Activated CD4-positive, CD25-positive, alpha-beta regulatory T cell treated with anti-CD3 and anti-CD28 coated beads, Interleukin-2, amount 50 U/mL, for 24 hours (primary cell): ENCODE measurements around the gene DLG2.

Experiments
- ATAC-seq, 2 donors: fragments of 150-1000 bp; cut with Tn5 transposase; one replicate each; pipeline ENCODE4 v1.10.0; 2021; ENCODE audit warnings: mild to moderate bottlenecking in 1 of 2, moderate library complexity in 1 of 2

The DLG2 gene

GRCh38 chr11:85541683-85542082, 85.5 kb downstream of the DLG2 start:
- no peak for ATAC-seq

DNA sequence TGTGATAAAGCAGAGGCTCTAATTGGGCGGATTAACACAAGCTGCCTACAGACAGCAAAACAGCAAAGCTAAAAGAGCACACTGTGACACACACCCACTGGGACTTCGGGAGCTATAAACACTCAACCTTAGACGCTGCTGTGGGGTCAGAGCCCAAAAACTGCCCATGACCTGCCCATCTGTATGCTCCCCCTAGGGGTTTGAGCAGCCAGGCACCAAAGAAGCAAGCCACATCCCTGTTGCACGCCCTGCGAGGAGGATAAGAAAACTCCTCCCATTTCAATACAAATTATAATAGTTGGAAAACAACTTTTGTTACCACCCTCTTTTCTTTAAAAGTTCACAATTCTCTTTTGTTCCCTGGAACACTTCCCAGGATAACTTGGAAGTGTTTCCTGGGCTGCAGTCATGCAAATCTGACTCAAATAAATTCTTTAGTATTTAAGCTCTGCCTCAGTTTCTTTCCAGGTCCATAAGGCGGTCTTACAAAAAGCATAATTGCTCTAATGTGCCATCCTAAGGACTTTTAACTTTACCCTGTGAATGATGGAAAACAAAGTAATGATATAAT, 86.4 kb downstream of the DLG2 start:
- no peak for ATAC-seq

DNA sequence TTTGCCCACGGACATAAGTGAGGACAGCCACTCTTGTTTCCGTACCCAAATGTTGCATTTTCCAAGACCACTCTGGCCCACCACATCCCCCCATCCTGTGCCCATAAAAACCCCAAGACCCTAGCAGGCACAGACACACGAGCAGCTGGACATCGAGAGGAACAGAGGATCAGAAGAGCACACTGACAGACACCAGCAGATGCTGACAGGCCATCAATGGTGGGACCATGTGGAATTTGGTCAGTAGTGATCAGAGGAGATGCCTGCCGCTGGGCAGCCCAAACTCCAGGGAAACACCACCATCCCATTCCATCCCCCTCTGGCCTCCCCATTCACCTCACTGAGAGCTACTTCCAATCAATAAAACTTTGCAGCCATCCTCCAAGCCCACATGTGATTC, 87.0 kb downstream of the DLG2 start:
- ATAC-seq, result no peak

- ATAC-seq, result no peak
Observed at GRCh38 chr11:85539740-85540139, 87.4 kb downstream of the DLG2 start.

DNA sequence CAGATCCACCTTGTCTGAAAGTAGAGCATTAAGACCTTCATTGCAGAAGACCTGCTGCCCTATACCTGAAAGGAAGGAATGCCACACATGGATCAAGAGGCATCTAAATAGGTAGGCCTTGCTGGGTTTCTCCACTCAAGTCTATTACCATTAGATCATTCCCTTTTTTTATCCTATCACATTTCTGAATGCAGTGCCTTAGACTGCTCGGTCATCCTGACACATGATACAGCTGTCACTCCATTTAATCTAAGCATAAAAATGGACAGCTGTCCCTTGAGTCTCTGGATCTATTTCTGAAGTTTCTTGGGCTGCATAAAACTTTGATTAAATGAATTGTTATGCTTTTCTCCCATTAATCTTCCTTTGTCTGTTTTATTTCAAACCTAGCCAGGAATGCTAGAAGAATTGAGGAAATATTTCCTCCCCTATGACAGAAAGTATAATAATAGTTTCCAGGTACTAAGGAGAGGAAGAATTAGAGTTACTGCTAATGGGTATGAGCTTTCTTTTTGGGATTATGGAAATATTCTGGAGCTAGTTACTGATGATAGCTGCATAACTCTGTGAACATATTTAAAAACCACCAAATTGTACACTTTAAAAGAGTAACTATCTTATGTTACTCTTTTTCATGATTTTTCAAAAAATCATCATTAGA, 88.0 kb downstream of the DLG2 start:
- ATAC-seq, result no peak

GRCh38 chr11:85536438-85536837, 90.7 kb downstream of the DLG2 start:
- ATAC-seq, result no peak

DNA sequence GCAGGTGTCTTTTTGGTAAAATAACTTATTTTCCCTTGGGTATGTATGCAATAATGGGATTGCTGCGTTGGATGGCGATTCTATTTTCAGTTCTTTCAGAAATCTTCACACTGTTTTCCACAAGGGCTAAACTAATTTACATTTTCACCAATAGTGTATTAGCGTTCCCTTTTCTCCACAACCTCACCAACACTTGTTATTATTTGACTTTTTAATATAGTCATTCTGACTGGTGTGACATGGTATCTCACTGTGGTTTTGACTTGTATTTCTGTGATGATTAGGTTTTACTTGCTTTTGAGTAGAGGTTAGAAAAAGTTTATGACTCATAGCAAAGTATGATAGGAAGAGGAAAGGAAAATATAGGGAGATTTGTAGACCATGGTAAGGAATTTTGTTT, 92.3 kb downstream of the DLG2 start:
- no peak for ATAC-seq

DNA sequence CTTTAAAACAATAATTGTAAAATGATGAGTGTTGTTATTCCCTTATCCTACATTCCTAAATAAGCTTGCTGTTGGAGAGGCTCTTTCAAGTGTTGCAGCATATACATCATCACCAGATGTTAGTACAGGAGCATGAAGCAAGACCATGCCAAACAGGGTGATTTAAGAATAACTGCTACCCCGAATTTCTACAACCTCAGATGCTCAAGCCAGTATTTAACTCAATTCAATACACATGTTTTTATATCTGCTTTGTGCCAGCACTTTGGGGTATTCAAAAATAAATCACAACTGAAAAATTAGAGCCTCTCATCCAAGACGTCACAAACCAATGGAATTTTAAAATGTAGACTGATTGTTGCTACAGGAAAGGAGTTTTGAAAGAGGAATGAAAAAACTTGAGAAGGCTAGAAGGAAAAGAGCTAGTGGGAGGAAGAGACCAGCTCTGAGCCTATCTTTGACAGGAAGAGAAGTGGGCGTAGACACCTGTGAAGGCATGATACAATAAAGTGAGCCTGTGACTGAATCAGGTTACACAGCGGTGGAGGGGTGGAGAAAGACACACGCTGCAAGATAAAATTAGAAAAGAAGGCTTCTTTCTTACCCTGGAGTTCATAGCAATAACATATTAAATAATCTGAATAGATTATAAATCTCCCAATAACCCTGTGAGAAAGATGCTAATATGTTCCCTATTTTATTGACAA, 95.8 kb downstream of the DLG2 start:
- no peak for ATAC-seq

- no peak for ATAC-seq
Observed at GRCh38 chr11:85530634-85531033, 96.5 kb downstream of the DLG2 start.

- ATAC-seq, result no peak
Observed at GRCh38 chr11:85526564-85526963, 100.6 kb downstream of the DLG2 start.

DNA sequence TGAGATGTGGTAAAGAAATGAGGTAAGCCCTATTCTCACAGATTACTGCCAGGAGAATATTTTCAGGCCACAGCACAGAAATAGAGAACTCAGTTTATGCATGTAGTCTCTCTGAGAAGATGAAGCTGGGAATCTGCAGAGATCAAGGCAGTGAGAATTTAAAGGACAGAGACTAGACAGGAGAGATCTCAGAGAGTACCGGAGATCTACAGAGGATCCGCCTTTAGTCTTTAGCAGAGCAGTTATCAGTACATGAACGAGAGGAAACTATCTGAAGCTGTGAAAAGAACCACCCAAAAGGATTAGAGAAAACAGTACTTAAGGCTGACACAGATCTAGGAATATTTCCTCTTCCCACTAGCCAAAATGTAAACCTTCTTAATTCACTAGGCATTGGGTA, 101.5 kb downstream of the DLG2 start:
- no peak for ATAC-seq

- ATAC-seq, result no peak
Observed at GRCh38 chr11:85517272-85517671, 109.9 kb downstream of the DLG2 start.

DNA sequence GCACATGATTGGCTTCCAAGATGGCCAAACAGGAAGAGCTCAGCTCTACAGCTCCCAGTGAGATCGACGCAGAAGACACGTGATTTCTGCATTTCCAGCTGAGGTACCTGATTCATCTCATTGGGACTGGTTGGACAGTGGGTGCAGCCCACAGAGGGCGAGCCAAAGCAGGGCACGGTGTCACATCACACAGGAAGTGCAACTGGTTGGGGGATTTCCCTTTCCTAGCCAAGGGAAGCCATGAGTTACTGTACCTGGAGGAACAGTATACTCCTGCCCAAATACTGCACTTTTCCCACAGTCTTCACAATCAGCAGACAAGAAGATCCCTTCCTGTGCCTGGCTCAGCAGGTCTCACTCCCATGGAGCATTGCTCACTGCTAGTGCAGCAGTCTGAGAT, 131.2 kb downstream of the DLG2 start:
- ATAC-seq, result no peak

- no peak for ATAC-seq
Observed at GRCh38 chr11:85494396-85494795, 132.7 kb downstream of the DLG2 start.

GRCh38 chr11:85485902-85486301, 141.2 kb downstream of the DLG2 start:
- no peak for ATAC-seq

- ATAC-seq, result no peak
Observed at GRCh38 chr11:85483861-85484260, 143.3 kb downstream of the DLG2 start.

DNA sequence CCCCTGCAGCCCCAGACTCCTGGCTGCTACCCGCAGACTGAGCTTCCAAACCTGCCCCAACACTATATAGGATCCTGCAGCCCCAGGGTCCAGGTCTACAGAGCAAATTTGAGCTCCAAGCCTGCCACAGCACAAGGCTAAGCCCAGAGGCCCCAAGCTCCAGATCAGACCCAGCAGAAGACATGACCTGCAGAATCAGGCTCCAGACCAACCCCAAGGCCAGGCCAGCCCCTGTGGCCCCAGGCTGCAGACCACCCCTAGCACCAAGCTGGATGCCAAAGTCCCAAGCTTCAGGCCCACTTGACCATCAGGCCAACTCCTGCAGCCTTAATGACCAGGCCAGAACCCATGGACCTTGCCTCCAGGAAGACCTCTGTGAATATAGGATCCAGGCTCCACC, 145.3 kb downstream of the DLG2 start:
- ATAC-seq, result no peak

GRCh38 chr11:85475660-85476517, 151.3 kb downstream of the DLG2 start:
- no peak for ATAC-seq

DNA sequence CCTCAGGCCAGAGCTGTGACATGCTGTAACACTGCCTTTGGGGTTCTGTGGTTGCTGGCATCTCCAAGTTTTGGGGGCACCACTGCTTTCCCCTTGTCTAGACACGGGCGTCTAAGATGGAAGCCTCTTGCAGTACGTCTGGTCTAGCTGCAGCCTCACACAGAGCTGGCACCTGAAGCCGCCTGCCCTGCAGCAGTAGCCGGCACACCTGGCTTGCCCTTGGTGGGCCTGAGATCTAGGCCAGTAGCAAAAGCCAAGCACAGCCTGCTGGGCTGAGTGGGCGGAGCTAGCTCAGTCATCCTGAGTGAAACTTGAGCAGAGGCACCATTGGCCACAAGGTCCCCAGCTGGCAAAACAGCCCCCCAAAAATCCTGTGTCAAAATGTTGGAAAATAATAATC, 154.2 kb downstream of the DLG2 start:
- no peak for ATAC-seq

GRCh38 chr11:85464283-85464682, 162.9 kb downstream of the DLG2 start:
- no peak for ATAC-seq

- no peak for ATAC-seq
Observed at GRCh38 chr11:85459304-85459703, 167.8 kb downstream of the DLG2 start.

DNA sequence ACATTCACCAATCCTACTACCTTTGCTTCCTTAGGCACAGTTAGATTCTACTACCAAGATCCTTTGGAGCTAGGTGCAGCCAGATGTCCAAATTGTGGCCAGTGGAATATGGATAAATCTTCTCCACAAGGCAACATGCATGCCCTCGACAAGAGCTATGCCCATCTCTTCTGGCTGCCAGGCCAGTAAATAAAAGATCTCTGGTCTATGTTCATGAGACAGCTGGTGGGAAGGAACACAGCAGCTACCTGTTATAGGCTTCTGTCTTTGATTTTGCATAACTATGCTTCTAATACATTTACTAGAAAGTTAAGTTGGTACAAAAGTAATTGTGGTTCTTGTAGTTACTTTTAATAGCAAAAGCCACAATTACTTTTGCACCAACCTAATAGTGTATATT, 182.7 kb downstream of the DLG2 start:
- no peak for ATAC-seq

DNA sequence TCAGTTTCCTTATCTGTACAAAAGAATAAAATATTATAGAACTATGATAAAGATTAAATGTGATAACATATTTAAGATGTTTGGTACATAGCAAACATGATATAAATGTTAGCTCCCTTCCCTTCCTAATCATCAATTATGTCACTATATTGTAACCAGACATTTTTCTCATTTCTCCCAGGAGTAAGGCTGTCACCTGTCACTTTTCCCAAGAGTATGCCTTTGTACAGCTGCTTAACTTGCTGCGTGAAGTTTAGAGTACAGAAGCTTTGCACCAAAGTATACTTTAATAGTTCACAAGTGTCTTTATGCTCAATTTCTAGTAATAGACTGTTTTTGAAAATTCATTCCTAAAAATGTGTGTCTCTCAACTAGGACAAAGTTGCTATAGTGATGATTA, 186.9 kb downstream of the DLG2 start:
- ATAC-seq, result no peak

- no peak for ATAC-seq
Observed at GRCh38 chr11:85438328-85438727, 188.8 kb downstream of the DLG2 start.
